IMR-90 (cell line): ENCODE measurements around the gene ZNF182. TPM values are rescaled to one million over a fixed set of nuclear protein-coding genes. Genes with fewer than 3 reads are reported as not detected.
"Not testable (repeated sequence)": the region's sequence is repeated elsewhere in the genome, so short reads cannot be mapped to it uniquely, and the experiment has no call there.

Source experiments
- ATAC-seq: fragments of 200-7000 bp; cut with Tn5 transposase; 2 replicates; pipeline ENCODE4 v1.9.1; 2020; ENCODE audit warnings: low read depth, mild to moderate bottlenecking, moderate library complexity
- BruUV-seq: library from RNA; stranded (reverse); fragments of 400-500 nt; replicated peaks from 2 replicates; lab custom pipeline; 2021; lab: Mats Ljungman, UMichigan
- CTCF ChIA-PET: fragments of 300-600 bp; formaldehyde crosslinking; extraction: SDS; loops from one replicate; lab custom pipeline; 2021; ENCODE audit warnings: antibody characterized with exemption; lab: Yijun Ruan, JAX
- POLR2A ChIA-PET: fragments of 300-600 bp; sonication (Branson Sonifier 250); formaldehyde crosslinking; loops from one replicate; lab custom pipeline; 2022; ENCODE audit warnings: antibody characterized with exemption; ENCODE audit not compliant: unreplicated experiment; lab: Charles Lee
- DNase-seq: peaks from one replicate; pipeline ENCODE4 v3.0.0; 2013
- H2AFZ ChIP-seq: replicated peaks from 2 replicates; pipeline ENCODE3; 2013; ENCODE audit warnings: low read length, mild to moderate bottlenecking; ENCODE audit not compliant: poor library complexity
- H2AK5ac ChIP-seq: 2 replicates; pipeline ENCODE4 v1.6.1; 2013; ENCODE audit warnings: low read depth, low read length, inconsistent platforms
- H2AK9ac ChIP-seq: replicated peaks from 2 replicates; pipeline ENCODE3; 2013; ENCODE audit warnings: mild to moderate bottlenecking, low read depth, low read length, moderate library complexity; ENCODE audit not compliant: poor library complexity
- H2BK120ac ChIP-seq: 2 replicates; pipeline ENCODE4 v1.6.1; 2013; ENCODE audit warnings: low read depth, low read length, inconsistent platforms
- H2BK15ac ChIP-seq: 3 replicates; pipeline ENCODE4 v1.6.1; 2013; ENCODE audit warnings: low read depth, low read length, inconsistent platforms
- H2BK20ac ChIP-seq: 2 replicates; pipeline ENCODE4 v1.6.1; 2013; ENCODE audit warnings: low read depth, mild to moderate bottlenecking, inconsistent platforms, low read length, moderate library complexity
- H2BK5ac ChIP-seq: 2 replicates; pipeline ENCODE4 v1.6.1; 2013; ENCODE audit warnings: mild to moderate bottlenecking, low read depth, low read length, inconsistent platforms; ENCODE audit not compliant: poor library complexity, severe bottlenecking
- H3K14ac ChIP-seq: replicated peaks from 2 replicates; pipeline ENCODE4 v1.6.1; 2013; ENCODE audit warnings: low read depth, low read length, inconsistent platforms
- H3K18ac ChIP-seq: 2 replicates; pipeline ENCODE4 v1.6.1; 2013; ENCODE audit warnings: low read depth, low read length, control low read depth
- H3K23ac ChIP-seq: 2 replicates; pipeline ENCODE4 v1.6.1; 2013; ENCODE audit warnings: low read depth, low read length, inconsistent platforms
- H3K27ac ChIP-seq: 2 replicates; pipeline ENCODE4 v1.5.1; 2013; ENCODE audit warnings: mild to moderate bottlenecking, control low read depth, low read length; ENCODE audit not compliant: insufficient read depth
- H3K27me3 ChIP-seq: 2 replicates; pipeline ENCODE4 v1.6.1; 2013; ENCODE audit warnings: low read length; ENCODE audit not compliant: control insufficient read depth, insufficient read depth
- H3K36me3 ChIP-seq: 2 replicates; pipeline ENCODE4 v1.6.1; 2013; ENCODE audit warnings: low read length, mixed read lengths; ENCODE audit not compliant: control insufficient read depth, insufficient read depth
- H3K4ac ChIP-seq: 2 replicates; pipeline ENCODE4 v1.6.1; 2013; ENCODE audit warnings: low read depth, low read length, inconsistent platforms
- H3K4me1 ChIP-seq: 2 replicates; pipeline ENCODE4 v1.6.1; 2013; ENCODE audit warnings: low read length, mixed read lengths; ENCODE audit not compliant: control insufficient read depth, insufficient read depth
- H3K4me2 ChIP-seq: 2 replicates; pipeline ENCODE4 v1.6.1; 2013; ENCODE audit warnings: low read depth, mild to moderate bottlenecking, control low read depth, low read length, moderate library complexity
- H3K4me3 ChIP-seq: 2 replicates; pipeline ENCODE4 v1.5.1; 2013; ENCODE audit warnings: low read depth, mild to moderate bottlenecking, control low read depth, low read length, moderate library complexity; ENCODE audit not compliant: insufficient read depth
- H3K56ac ChIP-seq: 2 replicates; pipeline ENCODE4 v1.6.1; 2013; ENCODE audit warnings: low read length, inconsistent platforms; ENCODE audit not compliant: insufficient read depth; ENCODE audit errors: extremely low read depth
- H3K79me1 ChIP-seq, 2 experiments: 2 replicates each; pipeline ENCODE4 v1.6.1; 2013; ENCODE audit warnings: low read length in 2 of 2, inconsistent platforms in 1 of 2, low read depth in 1 of 2
- H3K9ac ChIP-seq: 2 replicates; pipeline ENCODE4 v1.6.1; 2013; ENCODE audit warnings: low read depth, low read length, control low read depth
- H3K9me1 ChIP-seq: 2 replicates; pipeline ENCODE4 v1.6.1; 2013; ENCODE audit warnings: low read length, inconsistent platforms; ENCODE audit not compliant: insufficient read depth
- H3K9me3 ChIP-seq: 2 replicates; pipeline ENCODE4 v1.6.1; 2013; ENCODE audit warnings: low read length; ENCODE audit not compliant: control insufficient read depth, insufficient read depth
- H4K20me1 ChIP-seq: 2 replicates; pipeline ENCODE4 v1.6.1; 2013; ENCODE audit warnings: low read length, inconsistent platforms; ENCODE audit not compliant: insufficient read depth
- H4K5ac ChIP-seq: 2 replicates; pipeline ENCODE4 v1.6.1; 2013; ENCODE audit warnings: mild to moderate bottlenecking, low read depth, low read length, control low read depth
- H4K8ac ChIP-seq, 2 experiments: 2 replicates each; pipeline ENCODE4 v1.6.1; 2013; ENCODE audit warnings: low read depth in 2 of 2, low read length in 2 of 2, control low read depth in 1 of 2, inconsistent platforms in 1 of 2
- H4K91ac ChIP-seq: 2 replicates; pipeline ENCODE4 v1.6.1; 2013; ENCODE audit warnings: low read depth, low read length, inconsistent platforms; ENCODE audit not compliant: insufficient read depth
- WGBS, 2 experiments: methylation state at CpG; one replicate each; pipeline versions ENCODE4 v1.1.5 to v1.1.7; 2013; ENCODE audit warnings: missing lambda C conversion rate in 2 of 2; ENCODE audit not compliant: insufficient read length in 1 of 2; ENCODE audit errors: extremely low coverage in 2 of 2; 5-methylcytosine and 5-hydroxymethylcytosine counted together
- dilution Hi-C: fragments of 300-500 bp; cut with HindIII; formaldehyde crosslinking; loops from one replicate; pipeline ENCODE4 v1.14.3; 2018; ENCODE audit warnings: low sequenced_read_pairs; ENCODE audit not compliant: unreplicated experiment
- in situ Hi-C: fragments of 300-500 bp; cut with MboI; formaldehyde crosslinking; loops from 3 replicates; pipeline ENCODE4 v1.14.3; 2019; ENCODE audit warnings: low sequenced_read_pairs, inconsistent platforms, mixed read lengths
- intact Hi-C: fragments of 100-400 bp; cut with micrococcal nuclease; formaldehyde crosslinking; loops from 2 replicates; pipeline ENCODE4 v1.10.0; 2022
- polyA plus RNA-seq, 3 experiments: library from polyadenylated mRNA; depleted of rRNA; stranded (reverse); fragments of >200 nt; gene quantifications; 2 replicates each; pipeline ENCODE4 v1.2.3, GENCODE V29; 2012; ENCODE audit warnings: low replicate concordance in 1 of 3
- total RNA-seq: library from RNA; depleted of rRNA; stranded (reverse); fragments of >200 nt; gene quantifications from 2 replicates; pipeline ENCODE4 v1.2.3, GENCODE V29; 2012

Gene ZNF182
- total and polyA plus RNA-seq, 2 of the 4 experiments (the other 2 are of a cell fraction): 1.7 to 3.0 TPM

- H3K4me2 ChIP-seq, H4K20me1 ChIP-seq, H3K36me3 ChIP-seq, H2AFZ ChIP-seq, H4K5ac ChIP-seq, H3K27ac ChIP-seq, DNase-seq, H2BK120ac ChIP-seq, H3K56ac ChIP-seq, H3K23ac ChIP-seq, H2BK5ac ChIP-seq, dilution Hi-C loops, in situ Hi-C loops, H3K4ac ChIP-seq, H4K91ac ChIP-seq, H3K9me1 ChIP-seq, BruUV-seq, CTCF ChIA-PET, ATAC-seq, H2AK5ac ChIP-seq, H3K79me1 ChIP-seq, intact Hi-C loops, H3K14ac ChIP-seq, H2BK15ac ChIP-seq, POLR2A ChIA-PET, H3K4me1 ChIP-seq, H3K9me3 ChIP-seq, H3K4me3 ChIP-seq, H2BK20ac ChIP-seq, H2AK9ac ChIP-seq, H3K9ac ChIP-seq, H4K8ac ChIP-seq, H3K18ac ChIP-seq, H3K27me3 ChIP-seq: not testable (repeated sequence)
- no CpG with 5 or more reads among the region's 2 CpGs for WGBS, 2 experiments
Measured at GRCh38 chrX:48009445-48009960, 5.7 kb upstream of the ZNF182 start.

GRCh38 chrX:48006688-48007087, 2.9 kb upstream of the ZNF182 start, which contains the start of gene SPACA5:
Gene SPACA5 (plus strand): TSS chrX:48006988. CDS start chrX:48007803, 815 bp downstream.
- ATAC-seq, intact Hi-C loops: not testable (repeated sequence)
- no CpG with 5 or more reads among the region's 8 CpGs for WGBS, 2 experiments

More at GRCh38 chrX:48006688-48007087, 2.9 kb upstream of the ZNF182 start, which contains the start of gene SPACA5:
- H4K8ac ChIP-seq, in situ Hi-C loops, H3K4me3 ChIP-seq, H3K4ac ChIP-seq, H2BK5ac ChIP-seq, H2BK120ac ChIP-seq, H3K18ac ChIP-seq, H3K27me3 ChIP-seq, dilution Hi-C loops, H3K23ac ChIP-seq, H3K56ac ChIP-seq, H2AK5ac ChIP-seq, H3K9ac ChIP-seq, H3K4me2 ChIP-seq, H3K9me1 ChIP-seq, H3K14ac ChIP-seq, H3K36me3 ChIP-seq, H2AK9ac ChIP-seq, H3K9me3 ChIP-seq, H2BK20ac ChIP-seq, H2BK15ac ChIP-seq, H4K5ac ChIP-seq, H4K91ac ChIP-seq, DNase-seq, CTCF ChIA-PET, H4K20me1 ChIP-seq, H3K4me1 ChIP-seq, POLR2A ChIA-PET, BruUV-seq, H3K27ac ChIP-seq, H2AFZ ChIP-seq, H3K79me1 ChIP-seq: not testable (repeated sequence)
